HG02885 (cell line): ENCODE results near the gene RPS10.
"Not testable (repeated sequence)": the region's sequence is repeated elsewhere in the genome, so short reads cannot be mapped to it uniquely, and the experiment has no call there.

Source experiments
- ATAC-seq: cut with Tn5 transposase; IDR thresholded peaks from one replicate; pipeline ENCODE4 v1.9.1; 2021; ENCODE audit warnings: mild to moderate bottlenecking; ENCODE audit not compliant: unreplicated experiment, poor library complexity

Gene RPS10

DNA sequence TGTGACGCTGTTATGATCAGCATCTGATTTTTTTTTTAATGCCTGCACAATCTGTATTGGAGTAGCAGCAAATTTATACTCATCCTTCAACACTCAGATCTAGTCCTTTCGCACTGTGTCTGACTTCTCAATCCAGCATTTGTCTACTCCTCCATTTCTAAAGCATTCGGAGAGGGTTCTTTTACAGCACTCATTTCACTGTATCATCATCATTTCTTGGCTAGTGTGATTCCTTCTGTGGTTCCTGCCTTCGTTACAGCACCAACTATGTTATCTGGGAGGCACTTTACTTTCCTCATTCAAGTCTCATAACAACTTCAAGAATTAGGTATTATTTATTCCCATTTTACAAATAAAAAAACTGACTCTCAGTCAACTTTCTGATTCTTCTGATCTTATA, 51.4 kb downstream of the RPS10 start:
- no peak for ATAC-seq

DNA sequence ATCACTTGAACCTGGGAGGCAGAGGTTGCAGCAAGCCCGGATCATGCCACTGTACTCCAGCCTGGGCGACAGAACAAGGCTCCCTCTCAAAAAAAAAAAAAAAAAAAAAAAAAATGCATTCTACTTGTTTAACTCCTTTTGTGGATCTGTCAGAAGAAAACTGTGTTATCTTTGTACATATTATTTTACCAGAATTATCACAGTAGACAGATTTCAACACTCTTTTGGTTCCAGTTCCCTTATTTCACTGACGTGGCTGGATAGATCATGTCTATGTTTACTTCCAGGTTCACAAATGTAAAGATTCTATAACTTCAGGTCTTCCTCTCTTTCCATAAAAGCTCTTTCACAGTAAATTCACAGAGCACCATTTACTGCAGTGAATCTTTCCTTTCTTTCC, 51.8 kb downstream of the RPS10 start:
- no peak for ATAC-seq

DNA sequence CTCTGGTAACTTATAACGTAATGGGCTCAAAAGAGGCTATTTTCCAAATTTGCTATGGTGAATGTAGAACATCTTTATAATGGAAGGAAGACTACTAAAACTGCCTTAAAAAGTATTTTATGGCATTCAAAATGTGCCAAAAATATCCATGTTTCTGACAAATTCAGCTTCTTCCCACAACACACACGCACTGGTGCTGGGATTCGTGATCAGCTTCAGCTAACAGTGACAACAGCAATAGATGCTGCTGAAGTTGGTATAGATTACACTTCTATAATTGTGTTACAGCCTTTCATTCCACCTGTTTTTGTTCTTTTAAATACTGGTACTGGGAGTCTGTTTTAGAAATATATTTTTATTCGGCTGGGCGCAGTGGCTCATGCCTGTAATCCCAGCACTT, 52.4 kb downstream of the RPS10 start:
- no peak for ATAC-seq

DNA sequence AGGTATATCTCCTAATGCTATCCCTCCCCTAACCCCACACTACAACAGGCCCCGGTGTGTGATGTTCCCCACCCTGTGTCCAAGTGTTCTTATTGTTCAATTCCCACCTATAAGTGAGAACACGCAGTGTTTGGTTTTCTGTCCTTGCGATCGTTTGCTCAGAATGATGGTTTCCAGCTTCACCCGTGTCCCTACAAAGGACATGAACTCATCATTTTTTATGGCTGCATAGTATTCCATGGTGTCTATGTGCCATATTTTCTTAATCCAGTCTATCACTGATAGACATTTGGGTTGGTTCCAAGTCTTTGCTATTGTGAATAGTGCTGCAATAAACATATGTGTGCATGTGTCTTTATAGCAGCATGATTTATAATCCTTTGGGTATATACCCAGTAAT, 54.0 kb downstream of the RPS10 start:
- not testable (repeated sequence) for ATAC-seq

DNA sequence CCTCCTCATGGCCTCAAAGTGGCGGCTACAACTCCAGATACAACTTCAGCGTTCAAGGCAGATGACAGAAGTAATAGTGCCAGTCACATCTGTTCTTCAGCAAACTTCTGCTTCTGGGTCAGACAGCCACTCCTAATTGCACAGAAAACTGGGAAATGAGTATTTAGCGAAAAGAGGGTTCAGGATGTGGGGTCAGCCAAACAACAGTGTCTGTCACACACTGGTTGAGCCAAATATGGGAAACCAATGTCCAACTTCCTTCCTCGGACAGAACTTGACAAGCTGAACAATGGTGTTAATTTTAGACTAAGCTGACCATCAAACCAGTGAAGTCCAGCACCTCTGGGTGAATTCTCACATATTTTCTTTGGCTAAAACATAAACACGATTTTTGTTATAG, 55.5 kb downstream of the RPS10 start:
- no peak for ATAC-seq

DNA sequence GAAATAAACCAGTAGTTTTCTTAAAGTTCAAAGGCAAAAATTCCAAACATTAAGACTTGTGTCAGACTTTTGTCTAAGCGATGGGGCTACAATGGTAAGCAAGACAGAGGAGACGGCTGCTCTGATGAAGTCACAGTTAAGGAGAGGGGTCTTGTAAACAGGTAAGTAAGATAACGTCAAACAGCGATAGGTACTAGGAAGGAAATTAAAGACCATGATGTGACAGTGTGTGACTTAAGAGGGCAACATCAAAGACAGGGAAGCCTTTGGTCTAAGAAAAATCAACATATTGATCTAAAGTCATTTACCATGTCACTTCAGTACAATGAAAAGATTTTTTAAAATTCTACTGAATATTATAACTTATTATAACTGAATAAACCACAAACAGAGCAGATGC, 56.5 kb downstream of the RPS10 start:
- no peak for ATAC-seq
